ENCODE results near the gene SMC4. TPM values are rescaled to one million over a fixed set of nuclear protein-coding genes. Genes with fewer than 3 reads are reported as not detected.

SMC4 gene
- total RNA-seq, 1 donor from 2014 or later, result 83.2 TPM

DNA sequence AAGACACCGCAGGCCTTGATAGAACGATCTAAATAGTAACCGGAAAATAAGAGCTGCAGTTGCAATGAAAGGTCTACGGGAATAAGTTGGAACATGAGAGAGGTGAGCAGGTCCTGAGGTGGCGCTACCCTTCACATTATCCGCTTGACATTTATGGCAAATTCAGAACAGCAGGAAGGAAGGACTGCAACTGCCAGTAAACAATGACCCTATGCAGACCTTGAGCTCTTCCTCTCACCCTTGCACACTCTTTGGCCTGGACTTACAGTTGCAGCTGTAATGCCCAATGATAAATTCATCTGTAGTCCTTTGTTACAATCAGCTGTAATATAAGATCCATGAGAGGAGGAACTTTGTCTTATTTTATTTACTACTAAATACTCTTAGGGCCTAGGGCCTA, 82.4 kb downstream of the SMC4 start:
- TF ChIP-seq, protein P1, sequence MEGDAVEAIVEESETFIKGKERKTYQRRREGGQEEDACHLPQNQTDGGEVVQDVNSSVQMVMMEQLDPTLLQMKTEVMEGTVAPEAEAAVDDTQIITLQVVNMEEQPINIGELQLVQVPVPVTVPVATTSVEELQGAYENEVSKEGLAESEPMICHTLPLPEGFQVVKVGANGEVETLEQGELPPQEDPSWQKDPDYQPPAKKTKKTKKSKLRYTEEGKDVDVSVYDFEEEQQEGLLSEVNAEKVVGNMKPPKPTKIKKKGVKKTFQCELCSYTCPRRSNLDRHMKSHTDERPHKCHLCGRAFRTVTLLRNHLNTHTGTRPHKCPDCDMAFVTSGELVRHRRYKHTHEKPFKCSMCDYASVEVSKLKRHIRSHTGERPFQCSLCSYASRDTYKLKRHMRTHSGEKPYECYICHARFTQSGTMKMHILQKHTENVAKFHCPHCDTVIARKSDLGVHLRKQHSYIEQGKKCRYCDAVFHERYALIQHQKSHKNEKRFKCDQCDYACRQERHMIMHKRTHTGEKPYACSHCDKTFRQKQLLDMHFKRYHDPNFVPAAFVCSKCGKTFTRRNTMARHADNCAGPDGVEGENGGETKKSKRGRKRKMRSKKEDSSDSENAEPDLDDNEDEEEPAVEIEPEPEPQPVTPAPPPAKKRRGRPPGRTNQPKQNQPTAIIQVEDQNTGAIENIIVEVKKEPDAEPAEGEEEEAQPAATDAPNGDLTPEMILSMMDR (IDR thresholded peaks at IDR 0.05; ENCODE audit: unreplicated experiment), result no peak
- Mint-ChIP-seq H3K4me1 (ENCODE audit: low read depth) (peaks cover 5% of the 10 kb centered on the region), H3K36me3 (ENCODE audit: insufficient read depth) (no peaks in the 10 kb centered on the region), H3K27ac (no peak overlapping the region), H3K4me3 (ENCODE audit: low read depth) (no peak overlapping the region), H3K27me3 (peaks cover 6% of the 10 kb centered on the region), H3K9me3 (ENCODE audit: low read depth) (no peaks in the 10 kb centered on the region)
- DNase-seq (ENCODE audit: low spot score, unreplicated experiment), result no peak

DNA sequence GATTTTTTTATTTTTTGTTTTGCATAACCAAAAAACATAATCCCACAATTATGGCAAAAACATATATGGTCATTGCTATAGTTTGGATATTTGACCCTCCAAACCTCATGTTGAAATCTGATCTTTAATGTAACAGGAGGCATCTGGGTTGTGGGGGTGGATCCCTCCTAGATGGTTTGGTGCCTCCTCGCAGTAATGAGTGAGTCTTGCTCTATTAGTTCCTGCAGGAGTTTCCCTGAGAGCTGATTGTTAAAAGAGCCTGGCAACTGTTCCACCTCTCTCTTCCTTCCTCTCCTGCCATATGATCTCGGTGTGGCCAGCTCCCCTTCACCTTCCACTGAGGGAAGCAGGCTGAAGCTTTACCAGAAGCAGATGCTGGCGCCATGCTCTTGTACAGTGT, 83.3 kb downstream of the SMC4 start:
- H3K27me3 Mint-ChIP-seq, result peaks cover 4% of the 10 kb centered on the region
- no peak overlapping the region for H3K4me3 Mint-ChIP-seq (ENCODE audit: low read depth)
- TF ChIP-seq, protein P1 (IDR thresholded peaks at IDR 0.05; ENCODE audit: unreplicated experiment), result no peak
- DNase-seq (ENCODE audit: low spot score, unreplicated experiment), result no peak
- H3K27ac Mint-ChIP-seq, result no peak overlapping the region
- no peaks in the 10 kb centered on the region for H3K9me3 Mint-ChIP-seq (ENCODE audit: low read depth)
- no peaks in the 10 kb centered on the region for H3K36me3 Mint-ChIP-seq (ENCODE audit: insufficient read depth)
- peaks cover 4% of the 10 kb centered on the region for H3K4me1 Mint-ChIP-seq (ENCODE audit: low read depth)

Small RNA genes within 50 kb of the gene (microRNA-seq; reads per million reads assigned to microRNA genes)
- gene MIR15B (ENCODE audit: borderline number of aligned reads, unreplicated experiment) (1,558 reads per million, percentile 82 among the genes with 10 or more reads in this experiment), gene MIR16-2 (ENCODE audit: borderline number of aligned reads, unreplicated experiment) (368 reads per million, percentile 69 among the genes with 10 or more reads in this experiment)

Other genes with a start within 250 kb of the SMC4 start
- 0.38 and 0.50 TPM in 2 replicates for gene C3orf80, start 174.2 kb upstream of the SMC4 start, total RNA-seq
- 48.1 and 52.4 TPM in 2 replicates for gene IFT80, start 425 bp upstream of the SMC4 start, total RNA-seq
- gene TRIM59, start 50.1 kb downstream of the SMC4 start, total RNA-seq, result 24.5 and 24.8 TPM in 2 replicates
- gene KPNA4, start 165.9 kb downstream of the SMC4 start, total RNA-seq, result 56.5 and 59.1 TPM in 2 replicates